Pulmonary artery endothelial cell (primary cell): ENCODE data around the gene GPATCH2. TPM values are rescaled to one million over a fixed set of nuclear protein-coding genes. Genes with fewer than 3 reads are reported as not detected.

ENCODE experiments used
- total RNA-seq: library from RNA; depleted of rRNA; stranded (reverse); fragments of >200 nt; gene quantifications from 2 replicates; pipeline ENCODE4 v1.2.3, GENCODE V29; 2014

The GPATCH2 gene
- total RNA-seq, 1 donor from 2014 or later: 13.0 TPM

Other genes with a start within 250 kb of the GPATCH2 start
- 0.07 TPM in 1 of 2 replicates, not detected in the other for gene SPATA17, start 254 bp upstream of the GPATCH2 start, total RNA-seq